SK-N-SH (cell line): ENCODE data around the gene STON2.

Experiments used
- EP300 ChIP-seq, 2 experiments: IDR thresholded peaks; 2 replicates each; pipeline versions ENCODE4 v1.4.0 to v1.6.1; 2012; ENCODE audit warnings: borderline replicate concordance in 1 of 2, low read depth in 1 of 2, low read length in 1 of 2
- MEF2A ChIP-seq: IDR thresholded peaks from 2 replicates; pipeline ENCODE4 v1.4.0; 2012; ENCODE audit warnings: low read depth, borderline replicate concordance
- POLR2AphosphoS5 ChIP-seq: IDR thresholded peaks from 2 replicates; pipeline ENCODE4 v1.6.1; 2012; ENCODE audit warnings: low read depth, low read length
- RAD21 ChIP-seq: IDR thresholded peaks from 2 replicates; pipeline ENCODE4 v1.6.1; 2012; ENCODE audit warnings: mild to moderate bottlenecking, low read length
- SIN3A ChIP-seq: IDR thresholded peaks from 2 replicates; pipeline ENCODE4 v1.6.1; 2012; ENCODE audit warnings: low read depth, mild to moderate bottlenecking, low read length, moderate library complexity, borderline replicate concordance
- TF ChIP-seq, protein P1 (sequence below): IDR thresholded peaks from 2 replicates; pipeline ENCODE4; 2012
- TF ChIP-seq, protein P2 (sequence below): fragments of 200-600 bp; sonication (generic); IDR thresholded peaks from 2 replicates; pipeline ENCODE4 v1.6.1; 2017; ENCODE audit warnings: antibody characterized with exemption, mild to moderate bottlenecking, moderate library complexity

DNA sequence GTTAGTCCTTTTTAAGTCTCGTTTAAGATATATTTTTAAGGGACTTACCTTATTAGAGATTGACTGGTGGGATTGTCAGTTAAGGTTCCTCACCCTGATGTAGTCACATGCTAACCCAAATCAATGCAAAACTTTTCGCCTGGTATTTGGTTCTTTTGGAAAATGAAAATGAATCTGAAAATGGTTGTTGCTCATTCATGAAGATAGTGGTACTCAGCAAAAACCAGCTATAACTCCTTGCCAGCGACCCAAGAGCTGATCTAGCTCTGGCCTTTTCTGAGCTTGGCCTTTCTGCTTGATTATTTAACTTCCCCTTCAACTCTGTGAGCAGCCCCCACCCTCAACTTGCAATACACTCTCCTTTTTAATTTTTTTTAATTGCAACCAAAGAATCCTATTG, 94.4 kb downstream of the STON2 start:
- TF ChIP-seq, protein P1, sequence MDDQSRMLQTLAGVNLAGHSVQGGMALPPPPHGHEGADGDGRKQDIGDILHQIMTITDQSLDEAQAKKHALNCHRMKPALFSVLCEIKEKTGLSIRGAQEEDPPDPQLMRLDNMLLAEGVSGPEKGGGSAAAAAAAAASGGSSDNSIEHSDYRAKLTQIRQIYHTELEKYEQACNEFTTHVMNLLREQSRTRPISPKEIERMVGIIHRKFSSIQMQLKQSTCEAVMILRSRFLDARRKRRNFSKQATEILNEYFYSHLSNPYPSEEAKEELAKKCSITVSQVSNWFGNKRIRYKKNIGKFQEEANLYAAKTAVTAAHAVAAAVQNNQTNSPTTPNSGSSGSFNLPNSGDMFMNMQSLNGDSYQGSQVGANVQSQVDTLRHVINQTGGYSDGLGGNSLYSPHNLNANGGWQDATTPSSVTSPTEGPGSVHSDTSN = no peak
- TF ChIP-seq, protein P2, sequence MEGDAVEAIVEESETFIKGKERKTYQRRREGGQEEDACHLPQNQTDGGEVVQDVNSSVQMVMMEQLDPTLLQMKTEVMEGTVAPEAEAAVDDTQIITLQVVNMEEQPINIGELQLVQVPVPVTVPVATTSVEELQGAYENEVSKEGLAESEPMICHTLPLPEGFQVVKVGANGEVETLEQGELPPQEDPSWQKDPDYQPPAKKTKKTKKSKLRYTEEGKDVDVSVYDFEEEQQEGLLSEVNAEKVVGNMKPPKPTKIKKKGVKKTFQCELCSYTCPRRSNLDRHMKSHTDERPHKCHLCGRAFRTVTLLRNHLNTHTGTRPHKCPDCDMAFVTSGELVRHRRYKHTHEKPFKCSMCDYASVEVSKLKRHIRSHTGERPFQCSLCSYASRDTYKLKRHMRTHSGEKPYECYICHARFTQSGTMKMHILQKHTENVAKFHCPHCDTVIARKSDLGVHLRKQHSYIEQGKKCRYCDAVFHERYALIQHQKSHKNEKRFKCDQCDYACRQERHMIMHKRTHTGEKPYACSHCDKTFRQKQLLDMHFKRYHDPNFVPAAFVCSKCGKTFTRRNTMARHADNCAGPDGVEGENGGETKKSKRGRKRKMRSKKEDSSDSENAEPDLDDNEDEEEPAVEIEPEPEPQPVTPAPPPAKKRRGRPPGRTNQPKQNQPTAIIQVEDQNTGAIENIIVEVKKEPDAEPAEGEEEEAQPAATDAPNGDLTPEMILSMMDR = no peak
- TF ChIP-seq SIN3A (no peak), MEF2A (no peak), RAD21 (no peak), EP300 (IDR thresholded peaks at IDR 0.05; ENCODE audit: borderline replicate concordance in 1 of 2, low read depth in 1 of 2, low read length in 1 of 2) (no peak), POLR2AphosphoS5 (no peak)
